ENCODE measurements around the gene MORC2. TPM values are rescaled to one million over a fixed set of nuclear protein-coding genes. Genes with fewer than 3 reads are reported as not detected.
A peak's percentile ranks its signal among the peaks of the same experiment; 100 is the strongest.

The MORC2 gene
- total and polyA plus RNA-seq, 2 of the 13 experiments (the other 11 are each of a cell fraction or from before 2014, with no cell fraction given): 11.9 to 18.3 TPM

GRCh38 chr22:30968924-30969531 is 454 bp upstream of the MORC2 start, which contains the start of gene TUG1 (continued):
- TF ChIP-seq ATF5 (CRISPR knock-in tag; IDR thresholded peaks at IDR 0.05; ENCODE audit: low read depth) (no peak), ZMYM2 (CRISPR knock-in tag; IDR thresholded peaks at IDR 0.05) (no peak), ZBTB33 (CRISPR knock-in tag; IDR thresholded peaks at IDR 0.05) (peak; percentile 47; the same call in 1 of the 2 replicates), NR2F2 (IDR thresholded peaks at IDR 0.05; ENCODE audit: borderline replicate concordance, low read depth) (peak; percentile 26; the same call in 1 of the 2 replicates), RARG (CRISPR knock-in tag; IDR thresholded peaks at IDR 0.05; ENCODE audit: low read depth) (no peak), ZNF274 (CRISPR knock-in tag; IDR thresholded peaks at IDR 0.05) (peak; percentile 72; the same call in 1 of the 2 replicates), ZNF335 (CRISPR knock-in tag; IDR thresholded peaks at IDR 0.05) (peak; percentile 75; the same call in 1 of the 2 replicates), ZNF331 (CRISPR knock-in tag; IDR thresholded peaks at IDR 0.05) (peak; percentile 88; the same call in 1 of the 2 replicates), RFXAP (CRISPR knock-in tag; IDR thresholded peaks at IDR 0.05; ENCODE audit: borderline replicate concordance) (peak; percentile 52; the same call in 1 of the 2 replicates), ZNF160 (CRISPR knock-in tag; IDR thresholded peaks at IDR 0.05) (peak; percentile 69; the same call in 1 of the 2 replicates), HNRNPH1 (optimal IDR thresholded peaks at IDR 0.05; ENCODE audit: low read depth, low read length) (peak; percentile 73), RERE (CRISPR knock-in tag; IDR thresholded peaks at IDR 0.05; ENCODE audit: low read depth) (no peak), GFI1 (CRISPR knock-in tag; IDR thresholded peaks at IDR 0.05; ENCODE audit: borderline replicate concordance) (peak; percentile 7; the same call in 1 of the 2 replicates), SP2 (CRISPR knock-in tag; IDR thresholded peaks at IDR 0.05) (peak; percentile 93), ZBTB43 (CRISPR knock-in tag; conservative IDR thresholded peaks at IDR 0.05) (peak; percentile 83), TRIM24 (CRISPR knock-in tag; IDR thresholded peaks at IDR 0.05) (no peak), ZNF557 (CRISPR knock-in tag; IDR thresholded peaks at IDR 0.05) (no peak), NRL (CRISPR knock-in tag; IDR thresholded peaks at IDR 0.05; ENCODE audit: borderline replicate concordance) (no peak)

Measured in HepG2 (cell line).